ENCODE data around the gene POLK. TPM values are rescaled to one million over a fixed set of nuclear protein-coding genes. Genes with fewer than 3 reads are reported as not detected.
A peak's percentile ranks its signal among the peaks of the same experiment; 100 is the strongest.

Gene POLK
- total and polyA plus RNA-seq, 2 of the 13 experiments (the other 11 are each of a cell fraction or from before 2014, with no cell fraction given), result 8.6 to 11.7 TPM

DNA sequence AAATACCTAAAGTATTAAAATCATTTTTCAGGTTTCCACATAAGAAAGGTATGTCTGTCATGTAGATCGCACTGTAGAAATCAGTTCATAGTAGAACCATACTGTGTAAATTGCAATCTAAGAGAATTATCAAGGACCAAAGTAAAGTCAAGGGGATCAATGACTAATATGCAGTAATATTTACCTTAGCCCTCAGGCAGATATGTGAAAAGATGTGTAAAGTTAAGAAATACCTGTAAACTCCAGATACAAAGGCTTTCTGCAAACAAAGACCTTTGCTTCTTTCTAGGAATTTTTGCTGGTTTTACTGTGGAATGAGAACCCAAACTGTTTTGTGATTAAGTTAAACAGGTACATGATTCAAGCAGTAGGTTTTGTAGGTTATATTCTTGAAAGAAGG, 11.6 kb downstream of the POLK start (continued):
- TF ChIP-seq, protein P1, sequence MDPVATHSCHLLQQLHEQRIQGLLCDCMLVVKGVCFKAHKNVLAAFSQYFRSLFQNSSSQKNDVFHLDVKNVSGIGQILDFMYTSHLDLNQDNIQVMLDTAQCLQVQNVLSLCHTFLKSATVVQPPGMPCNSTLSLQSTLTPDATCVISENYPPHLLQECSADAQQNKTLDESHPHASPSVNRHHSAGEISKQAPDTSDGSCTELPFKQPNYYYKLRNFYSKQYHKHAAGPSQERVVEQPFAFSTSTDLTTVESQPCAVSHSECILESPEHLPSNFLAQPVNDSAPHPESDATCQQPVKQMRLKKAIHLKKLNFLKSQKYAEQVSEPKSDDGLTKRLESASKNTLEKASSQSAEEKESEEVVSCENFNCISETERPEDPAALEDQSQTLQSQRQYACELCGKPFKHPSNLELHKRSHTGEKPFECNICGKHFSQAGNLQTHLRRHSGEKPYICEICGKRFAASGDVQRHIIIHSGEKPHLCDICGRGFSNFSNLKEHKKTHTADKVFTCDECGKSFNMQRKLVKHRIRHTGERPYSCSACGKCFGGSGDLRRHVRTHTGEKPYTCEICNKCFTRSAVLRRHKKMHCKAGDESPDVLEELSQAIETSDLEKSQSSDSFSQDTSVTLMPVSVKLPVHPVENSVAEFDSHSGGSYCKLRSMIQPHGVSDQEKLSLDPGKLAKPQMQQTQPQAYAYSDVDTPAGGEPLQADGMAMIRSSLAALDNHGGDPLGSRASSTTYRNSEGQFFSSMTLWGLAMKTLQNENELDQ (CRISPR knock-in tag; IDR thresholded peaks at IDR 0.05; ENCODE audit: borderline replicate concordance), result no peak
- TF ChIP-seq, protein P2, sequence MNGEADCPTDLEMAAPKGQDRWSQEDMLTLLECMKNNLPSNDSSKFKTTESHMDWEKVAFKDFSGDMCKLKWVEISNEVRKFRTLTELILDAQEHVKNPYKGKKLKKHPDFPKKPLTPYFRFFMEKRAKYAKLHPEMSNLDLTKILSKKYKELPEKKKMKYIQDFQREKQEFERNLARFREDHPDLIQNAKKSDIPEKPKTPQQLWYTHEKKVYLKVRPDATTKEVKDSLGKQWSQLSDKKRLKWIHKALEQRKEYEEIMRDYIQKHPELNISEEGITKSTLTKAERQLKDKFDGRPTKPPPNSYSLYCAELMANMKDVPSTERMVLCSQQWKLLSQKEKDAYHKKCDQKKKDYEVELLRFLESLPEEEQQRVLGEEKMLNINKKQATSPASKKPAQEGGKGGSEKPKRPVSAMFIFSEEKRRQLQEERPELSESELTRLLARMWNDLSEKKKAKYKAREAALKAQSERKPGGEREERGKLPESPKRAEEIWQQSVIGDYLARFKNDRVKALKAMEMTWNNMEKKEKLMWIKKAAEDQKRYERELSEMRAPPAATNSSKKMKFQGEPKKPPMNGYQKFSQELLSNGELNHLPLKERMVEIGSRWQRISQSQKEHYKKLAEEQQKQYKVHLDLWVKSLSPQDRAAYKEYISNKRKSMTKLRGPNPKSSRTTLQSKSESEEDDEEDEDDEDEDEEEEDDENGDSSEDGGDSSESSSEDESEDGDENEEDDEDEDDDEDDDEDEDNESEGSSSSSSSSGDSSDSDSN (CRISPR knock-in tag; IDR thresholded peaks at IDR 0.05), result no peak
- TF ChIP-seq, protein P3, sequence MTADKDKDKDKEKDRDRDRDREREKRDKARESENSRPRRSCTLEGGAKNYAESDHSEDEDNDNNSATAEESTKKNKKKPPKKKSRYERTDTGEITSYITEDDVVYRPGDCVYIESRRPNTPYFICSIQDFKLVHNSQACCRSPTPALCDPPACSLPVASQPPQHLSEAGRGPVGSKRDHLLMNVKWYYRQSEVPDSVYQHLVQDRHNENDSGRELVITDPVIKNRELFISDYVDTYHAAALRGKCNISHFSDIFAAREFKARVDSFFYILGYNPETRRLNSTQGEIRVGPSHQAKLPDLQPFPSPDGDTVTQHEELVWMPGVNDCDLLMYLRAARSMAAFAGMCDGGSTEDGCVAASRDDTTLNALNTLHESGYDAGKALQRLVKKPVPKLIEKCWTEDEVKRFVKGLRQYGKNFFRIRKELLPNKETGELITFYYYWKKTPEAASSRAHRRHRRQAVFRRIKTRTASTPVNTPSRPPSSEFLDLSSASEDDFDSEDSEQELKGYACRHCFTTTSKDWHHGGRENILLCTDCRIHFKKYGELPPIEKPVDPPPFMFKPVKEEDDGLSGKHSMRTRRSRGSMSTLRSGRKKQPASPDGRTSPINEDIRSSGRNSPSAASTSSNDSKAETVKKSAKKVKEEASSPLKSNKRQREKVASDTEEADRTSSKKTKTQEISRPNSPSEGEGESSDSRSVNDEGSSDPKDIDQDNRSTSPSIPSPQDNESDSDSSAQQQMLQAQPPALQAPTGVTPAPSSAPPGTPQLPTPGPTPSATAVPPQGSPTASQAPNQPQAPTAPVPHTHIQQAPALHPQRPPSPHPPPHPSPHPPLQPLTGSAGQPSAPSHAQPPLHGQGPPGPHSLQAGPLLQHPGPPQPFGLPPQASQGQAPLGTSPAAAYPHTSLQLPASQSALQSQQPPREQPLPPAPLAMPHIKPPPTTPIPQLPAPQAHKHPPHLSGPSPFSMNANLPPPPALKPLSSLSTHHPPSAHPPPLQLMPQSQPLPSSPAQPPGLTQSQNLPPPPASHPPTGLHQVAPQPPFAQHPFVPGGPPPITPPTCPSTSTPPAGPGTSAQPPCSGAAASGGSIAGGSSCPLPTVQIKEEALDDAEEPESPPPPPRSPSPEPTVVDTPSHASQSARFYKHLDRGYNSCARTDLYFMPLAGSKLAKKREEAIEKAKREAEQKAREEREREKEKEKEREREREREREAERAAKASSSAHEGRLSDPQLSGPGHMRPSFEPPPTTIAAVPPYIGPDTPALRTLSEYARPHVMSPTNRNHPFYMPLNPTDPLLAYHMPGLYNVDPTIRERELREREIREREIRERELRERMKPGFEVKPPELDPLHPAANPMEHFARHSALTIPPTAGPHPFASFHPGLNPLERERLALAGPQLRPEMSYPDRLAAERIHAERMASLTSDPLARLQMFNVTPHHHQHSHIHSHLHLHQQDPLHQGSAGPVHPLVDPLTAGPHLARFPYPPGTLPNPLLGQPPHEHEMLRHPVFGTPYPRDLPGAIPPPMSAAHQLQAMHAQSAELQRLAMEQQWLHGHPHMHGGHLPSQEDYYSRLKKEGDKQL (CRISPR knock-in tag; IDR thresholded peaks at IDR 0.05; ENCODE audit: low read depth), result peak; percentile 96
- TF ChIP-seq ZSCAN20 (CRISPR knock-in tag; IDR thresholded peaks at IDR 0.05; ENCODE audit: borderline replicate concordance), result no peak
- TF ChIP-seq, protein P4, sequence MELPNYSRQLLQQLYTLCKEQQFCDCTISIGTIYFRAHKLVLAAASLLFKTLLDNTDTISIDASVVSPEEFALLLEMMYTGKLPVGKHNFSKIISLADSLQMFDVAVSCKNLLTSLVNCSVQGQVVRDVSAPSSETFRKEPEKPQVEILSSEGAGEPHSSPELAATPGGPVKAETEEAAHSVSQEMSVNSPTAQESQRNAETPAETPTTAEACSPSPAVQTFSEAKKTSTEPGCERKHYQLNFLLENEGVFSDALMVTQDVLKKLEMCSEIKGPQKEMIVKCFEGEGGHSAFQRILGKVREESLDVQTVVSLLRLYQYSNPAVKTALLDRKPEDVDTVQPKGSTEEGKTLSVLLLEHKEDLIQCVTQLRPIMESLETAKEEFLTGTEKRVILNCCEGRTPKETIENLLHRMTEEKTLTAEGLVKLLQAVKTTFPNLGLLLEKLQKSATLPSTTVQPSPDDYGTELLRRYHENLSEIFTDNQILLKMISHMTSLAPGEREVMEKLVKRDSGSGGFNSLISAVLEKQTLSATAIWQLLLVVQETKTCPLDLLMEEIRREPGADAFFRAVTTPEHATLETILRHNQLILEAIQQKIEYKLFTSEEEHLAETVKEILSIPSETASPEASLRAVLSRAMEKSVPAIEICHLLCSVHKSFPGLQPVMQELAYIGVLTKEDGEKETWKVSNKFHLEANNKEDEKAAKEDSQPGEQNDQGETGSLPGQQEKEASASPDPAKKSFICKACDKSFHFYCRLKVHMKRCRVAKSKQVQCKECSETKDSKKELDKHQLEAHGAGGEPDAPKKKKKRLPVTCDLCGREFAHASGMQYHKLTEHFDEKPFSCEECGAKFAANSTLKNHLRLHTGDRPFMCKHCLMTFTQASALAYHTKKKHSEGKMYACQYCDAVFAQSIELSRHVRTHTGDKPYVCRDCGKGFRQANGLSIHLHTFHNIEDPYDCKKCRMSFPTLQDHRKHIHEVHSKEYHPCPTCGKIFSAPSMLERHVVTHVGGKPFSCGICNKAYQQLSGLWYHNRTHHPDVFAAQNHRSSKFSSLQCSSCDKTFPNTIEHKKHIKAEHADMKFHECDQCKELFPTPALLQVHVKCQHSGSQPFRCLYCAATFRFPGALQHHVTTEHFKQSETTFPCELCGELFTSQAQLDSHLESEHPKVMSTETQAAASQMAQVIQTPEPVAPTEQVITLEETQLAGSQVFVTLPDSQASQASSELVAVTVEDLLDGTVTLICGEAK (IDR thresholded peaks at IDR 0.05), result no peak
- TF ChIP-seq, protein P4 (CRISPR knock-in tag; IDR thresholded peaks at IDR 0.05), result no peak
- TF ChIP-seq RARA (CRISPR knock-in tag; IDR thresholded peaks at IDR 0.05), result peak; percentile 79
- 0 out of 2 replicates have a peak, but pooled peaks have one; percentile 44 for TF ChIP-seq FOXK1 (CRISPR knock-in tag; IDR thresholded peaks at IDR 0.05; ENCODE audit: borderline replicate concordance, low read depth)
